Activated CD4-positive, alpha-beta T cell treated with anti-CD3 and anti-CD28 coated beads for 24 hours (primary cell): ENCODE data around the gene AGXT2.

Experiments
- DNase-seq, 2 donors: peaks; one replicate each; pipeline ENCODE4 v3.0.0-alpha.2; 2020; ENCODE audit warnings: low read depth in 2 of 2

The AGXT2 gene

GRCh38 chr5:34968258-34968657 lies 79.5 kb downstream of the AGXT2 start:
- DNase-seq: no peak

GRCh38 chr5:34967540-34967939 lies 80.2 kb downstream of the AGXT2 start:
- no peak for DNase-seq

- DNase-seq: no peak
These were observed 88.4 kb downstream of the AGXT2 start for GRCh38 chr5:34959323-34959722.

- no peak for DNase-seq
These were observed 89.7 kb downstream of the AGXT2 start for GRCh38 chr5:34957857-34958690.

GRCh38 chr5:34957321-34957720 lies 90.4 kb downstream of the AGXT2 start:
- DNase-seq: no peak
